A549 (cell line): ENCODE measurements around the gene KCNG2.

Experiments used
- CTCF ChIP-seq: fragments of >200 bp; sonication (Bioruptor Twin); formaldehyde crosslinking; IDR thresholded peaks from 3 replicates; pipeline ENCODE4 v1.5.1; 2016
- POLR2A ChIP-seq: IDR thresholded peaks from 2 replicates; pipeline ENCODE4 v1.6.1; 2012; ENCODE audit warnings: mild to moderate bottlenecking, low read length
- TF ChIP-seq, protein P1 (sequence below): fragments of 450-650 bp; IDR thresholded peaks from 2 replicates; pipeline ENCODE4 v1.6.1; 2014; ENCODE audit warnings: antibody characterized with exemption

GRCh38 chr18:79787527-79787864 is 10.2 kb upstream of the KCNG2 start:
- TF ChIP-seq CTCF (no peak), POLR2A (no peak)
- TF ChIP-seq, protein P1, sequence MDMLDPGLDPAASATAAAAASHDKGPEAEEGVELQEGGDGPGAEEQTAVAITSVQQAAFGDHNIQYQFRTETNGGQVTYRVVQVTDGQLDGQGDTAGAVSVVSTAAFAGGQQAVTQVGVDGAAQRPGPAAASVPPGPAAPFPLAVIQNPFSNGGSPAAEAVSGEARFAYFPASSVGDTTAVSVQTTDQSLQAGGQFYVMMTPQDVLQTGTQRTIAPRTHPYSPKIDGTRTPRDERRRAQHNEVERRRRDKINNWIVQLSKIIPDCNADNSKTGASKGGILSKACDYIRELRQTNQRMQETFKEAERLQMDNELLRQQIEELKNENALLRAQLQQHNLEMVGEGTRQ, result no peak
